Ishikawa (cell line): ENCODE data around the gene TCF20.

Experiments used
- CREB1 ChIP-seq: IDR thresholded peaks from 2 replicates; pipeline ENCODE4 v1.6.1; 2012; ENCODE audit warnings: low read depth
- TAF1 ChIP-seq: IDR thresholded peaks from 2 replicates; pipeline ENCODE4 v1.6.1; 2012; ENCODE audit warnings: low read depth, mild to moderate bottlenecking

DNA sequence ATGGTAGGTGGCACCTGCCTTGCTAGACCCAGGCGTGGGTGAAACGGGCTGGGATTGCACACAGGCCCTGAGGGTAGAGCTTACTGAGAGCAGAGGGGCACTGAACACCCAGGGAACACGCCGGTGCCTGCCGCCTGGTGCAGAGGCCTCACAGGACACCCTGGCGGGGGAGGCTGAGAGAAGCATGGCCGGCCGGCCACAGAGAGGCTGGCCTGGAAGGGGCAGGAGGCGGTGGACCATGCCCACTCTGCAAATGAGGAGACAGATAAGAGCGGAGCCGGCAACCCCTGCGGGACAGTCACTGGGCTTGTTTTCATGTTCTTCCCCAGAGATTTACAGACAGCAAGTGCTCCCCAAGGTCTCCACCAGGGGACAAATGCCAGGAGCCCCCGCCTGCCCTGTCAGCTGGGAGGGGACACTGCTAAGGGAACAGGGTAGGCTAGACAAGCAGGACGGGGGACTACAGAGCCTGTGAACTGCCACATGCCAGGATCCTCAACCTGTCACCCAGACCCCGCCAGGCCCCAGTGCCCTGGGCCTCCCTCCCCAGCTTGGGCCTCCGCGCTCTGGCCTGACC is 38.5 kb upstream of the TCF20 start:
- TF ChIP-seq CREB1 (no peak), TAF1 (no peak)
